H9 (cell line): ENCODE measurements around the gene H2BW2. TPM values are rescaled to one million over a fixed set of nuclear protein-coding genes. Genes with fewer than 3 reads are reported as not detected.

Experiments used
- DNase-seq: peaks from one replicate; pipeline ENCODE4 v3.0.0-alpha.2; 2017
- H2AFZ ChIP-seq: one replicate; pipeline ENCODE4 v1.6.1; 2013; ENCODE audit warnings: mild to moderate bottlenecking, low read length, control low read depth, moderate library complexity
- H2AK5ac ChIP-seq: 2 replicates; pipeline ENCODE4 v1.6.1; 2013; ENCODE audit warnings: low read length, control low read depth, mixed read lengths; ENCODE audit not compliant: insufficient read length
- H2BK120ac ChIP-seq: one replicate; pipeline ENCODE4 v1.6.1; 2013; ENCODE audit warnings: low read depth, mild to moderate bottlenecking, low read length, control low read depth, inconsistent platforms; ENCODE audit not compliant: poor library complexity, severe bottlenecking
- H2BK12ac ChIP-seq: 2 replicates; pipeline ENCODE4 v1.6.1; 2013; ENCODE audit warnings: low read length, control low read depth, mixed read lengths, low read depth; ENCODE audit not compliant: insufficient read length
- H2BK15ac ChIP-seq: 2 replicates; pipeline ENCODE4 v1.6.1; 2013; ENCODE audit warnings: low read depth, low read length, control low read depth
- H2BK20ac ChIP-seq: one replicate; pipeline ENCODE4 v1.6.1; 2013; ENCODE audit warnings: low read depth, mild to moderate bottlenecking, low read length, control low read depth, inconsistent platforms; ENCODE audit not compliant: poor library complexity, severe bottlenecking
- H2BK5ac ChIP-seq: 2 replicates; pipeline ENCODE4 v1.6.1; 2013; ENCODE audit warnings: low read length, control low read depth, mixed read lengths; ENCODE audit not compliant: insufficient read length
- H3K14ac ChIP-seq: 2 replicates; pipeline ENCODE4 v1.6.1; 2013; ENCODE audit warnings: low read length, control low read depth; ENCODE audit not compliant: insufficient read depth
- H3K18ac ChIP-seq: 2 replicates; pipeline ENCODE4 v1.6.1; 2013; ENCODE audit warnings: low read depth, mild to moderate bottlenecking, mixed read lengths, low read length, control low read depth; ENCODE audit not compliant: insufficient read length
- H3K23ac ChIP-seq: 2 replicates; pipeline ENCODE4 v1.6.1; 2013; ENCODE audit warnings: low read length, control low read depth, mixed read lengths, low read depth; ENCODE audit not compliant: insufficient read length
- H3K23me2 ChIP-seq: 2 replicates; pipeline ENCODE4 v1.6.1; 2013; ENCODE audit warnings: low read depth, mild to moderate bottlenecking, mixed read lengths, low read length, control low read depth; ENCODE audit not compliant: insufficient read length, poor library complexity, severe bottlenecking
- H3K27ac ChIP-seq: 2 replicates; pipeline ENCODE4 v1.5.1; 2013; ENCODE audit warnings: low read length, control low read depth, mixed read lengths, low read depth; ENCODE audit not compliant: insufficient read length
- H3K27me3 ChIP-seq: 2 replicates; pipeline ENCODE4 v1.6.1; 2013; ENCODE audit warnings: low read length, control low read depth, inconsistent platforms; ENCODE audit not compliant: insufficient read depth
- H3K4ac ChIP-seq: 2 replicates; pipeline ENCODE4 v1.6.1; 2013; ENCODE audit warnings: low read depth, mild to moderate bottlenecking, control low read depth, inconsistent platforms, low read length, moderate library complexity
- H3K4me1 ChIP-seq: 2 replicates; pipeline ENCODE4 v1.6.1; 2013; ENCODE audit warnings: low read length, control low read depth, inconsistent platforms; ENCODE audit not compliant: insufficient read depth
- H3K4me2 ChIP-seq: 2 replicates; pipeline ENCODE4 v1.6.1; 2013; ENCODE audit warnings: low read length, control low read depth, mixed read lengths; ENCODE audit not compliant: insufficient read length, insufficient read depth
- H3K56ac ChIP-seq: 2 replicates; pipeline ENCODE4 v1.6.1; 2013; ENCODE audit warnings: low read depth, mild to moderate bottlenecking, mixed read lengths, low read length, control low read depth; ENCODE audit not compliant: insufficient read length
- H3K79me1 ChIP-seq: 2 replicates; pipeline ENCODE4 v1.6.1; 2013; ENCODE audit warnings: low read depth, mild to moderate bottlenecking, moderate library complexity, low read length, control low read depth, inconsistent platforms; ENCODE audit not compliant: insufficient read depth, poor library complexity, severe bottlenecking
- H3K79me2 ChIP-seq: 2 replicates; pipeline ENCODE4 v1.6.1; 2013; ENCODE audit warnings: low read length, control low read depth, inconsistent platforms; ENCODE audit not compliant: insufficient read depth
- H3K9ac ChIP-seq: 2 replicates; pipeline ENCODE4 v1.6.1; 2013; ENCODE audit warnings: low read length, control low read depth, mixed read lengths; ENCODE audit not compliant: insufficient read length; ENCODE audit errors: extremely low read depth
- H3K9me3 ChIP-seq: one replicate; pipeline ENCODE4 v1.6.1; 2013; ENCODE audit warnings: low read depth, low read length, inconsistent platforms; ENCODE audit not compliant: control insufficient read depth
- H3T11ph ChIP-seq: one replicate; pipeline ENCODE4 v1.6.1; 2013; ENCODE audit warnings: mild to moderate bottlenecking, low read length, control low read depth, inconsistent platforms
- H4K20me1 ChIP-seq: one replicate; pipeline ENCODE4 v1.6.1; 2013; ENCODE audit not compliant: control insufficient read depth, insufficient read length, insufficient read depth
- H4K5ac ChIP-seq: 2 replicates; pipeline ENCODE4 v1.6.1; 2013; ENCODE audit warnings: low read depth, mild to moderate bottlenecking, mixed read lengths, low read length, control low read depth; ENCODE audit not compliant: insufficient read length
- H4K8ac ChIP-seq: replicated peaks from 2 replicates; pipeline ENCODE4 v1.6.1; 2013; ENCODE audit warnings: low read length, control low read depth, mixed read lengths, low read depth; ENCODE audit not compliant: insufficient read length
- H4K91ac ChIP-seq: 2 replicates; pipeline ENCODE4 v1.6.1; 2013; ENCODE audit warnings: low read depth, mild to moderate bottlenecking, moderate library complexity, mixed read lengths, low read length, control low read depth; ENCODE audit not compliant: insufficient read length
- H3K27ac Mint-ChIP-seq, 3 experiments: 2 replicates in 2 of 3; 3 replicates in 1 of 3; pipeline ENCODE4 v1.8.0; 2020 to 2021; ENCODE audit warnings: mixed read lengths in 3 of 3, mild to moderate bottlenecking in 1 of 3, moderate library complexity in 1 of 3
- H3K27me3 Mint-ChIP-seq: 2 replicates; pipeline ENCODE4 v1.8.0; 2021; ENCODE audit warnings: low read depth, mild to moderate bottlenecking, moderate library complexity, mixed read lengths
- H3K36me3 Mint-ChIP-seq, 3 experiments: 2 replicates in 2 of 3; 3 replicates in 1 of 3; pipeline ENCODE4 v1.8.0; 2020 to 2021; ENCODE audit warnings: low read depth in 3 of 3, mixed read lengths in 3 of 3; ENCODE audit not compliant: insufficient read depth in 1 of 3
- H3K4me1 Mint-ChIP-seq, 2 experiments: 2 replicates each; pipeline ENCODE4 v1.8.0; 2020; ENCODE audit warnings: mixed read lengths in 2 of 2
- H3K4me3 Mint-ChIP-seq, 2 experiments: 2 replicates in 1 of 2; 3 replicates in 1 of 2; pipeline ENCODE4 v1.8.0; 2020 to 2021; ENCODE audit warnings: mild to moderate bottlenecking in 2 of 2, mixed read lengths in 2 of 2, moderate library complexity in 1 of 2
- H3K9me3 Mint-ChIP-seq, 2 experiments: 2 replicates in 1 of 2; 3 replicates in 1 of 2; pipeline ENCODE4 v1.8.0; 2020; ENCODE audit warnings: mild to moderate bottlenecking in 2 of 2, mixed read lengths in 2 of 2, moderate library complexity in 1 of 2
- CTCF ChIP-seq: fragments of 200-600 bp; sonication (generic); conservative IDR thresholded peaks from 3 replicates; pipeline ENCODE4 v1.8.0; 2021; ENCODE audit warnings: antibody characterized with exemption, mild to moderate bottlenecking
- whole genome bisulfite sequencing: extraction: QIAGEN DNeasy Blood & Tissue Kit; methylation state at CpG from one replicate; pipeline ENCODE4 v1.1.7; 2013; ENCODE audit warnings: missing lambda C conversion rate, low lambda C conversion rate, mixed read lengths; ENCODE audit not compliant: insufficient read length; ENCODE audit errors: extremely low coverage; 5-methylcytosine and 5-hydroxymethylcytosine counted together
- total RNA-seq: library from RNA; stranded (reverse); gene quantifications from 2 replicates; pipeline ENCODE4 v1.2.1, GENCODE V29; 2021

The H2BW2 gene
- total RNA-seq, 1 experiment from 2014 or later: not detected

DNA sequence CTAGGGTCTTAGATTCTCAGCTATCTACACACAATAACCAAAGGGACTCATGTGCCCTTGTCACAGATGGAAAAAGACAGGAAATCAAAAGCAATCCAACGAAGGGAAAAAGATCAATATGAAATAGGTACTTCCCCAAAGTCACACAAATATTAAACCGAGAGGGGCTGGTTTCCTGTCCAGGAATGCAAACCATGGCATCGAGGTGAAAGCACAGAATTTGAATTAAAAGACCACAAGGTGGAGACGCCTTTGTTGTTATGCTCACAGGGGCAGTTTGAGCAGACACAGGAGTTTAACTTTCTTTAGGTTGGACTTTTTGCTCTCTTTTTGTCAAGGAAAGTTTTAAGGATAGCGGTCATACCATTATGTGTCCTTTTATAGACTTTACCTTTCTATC is 40.5 kb upstream of the H2BW2 start:
- Histone ChIP-seq H3K9me3 (no peaks in the 10 kb centered on the region), H3K4me2 (no peak overlapping the region), H3K79me1 (no peaks in the 10 kb centered on the region), H2BK5ac (no peak overlapping the region), H4K8ac (no peak overlapping the region), H3T11ph (no peak overlapping the region), H3K23ac (no peak overlapping the region), H3K9ac (no peak overlapping the region), H3K23me2 (no peaks in the 10 kb centered on the region), H3K27ac (no peak overlapping the region), H3K56ac (no peak overlapping the region), H3K79me2 (no peaks in the 10 kb centered on the region), H2BK120ac (no peak overlapping the region), H2BK12ac (no peak overlapping the region), H4K91ac (no peak overlapping the region), H2BK15ac (no peak overlapping the region), H3K4me1 (no peaks in the 10 kb centered on the region), H2AK5ac (no peak overlapping the region), H3K27me3 (no peaks in the 10 kb centered on the region), H4K5ac (no peak overlapping the region), H3K4ac (no peak overlapping the region), H2AFZ (no peak overlapping the region), H4K20me1 (no peaks in the 10 kb centered on the region), H2BK20ac (no peak overlapping the region), H3K18ac (no peak overlapping the region), H3K14ac (no peak overlapping the region)
- Mint-ChIP-seq H3K4me3 (no peak overlapping the region), H3K9me3 (peaks cover 0 to 73% of the 10 kb centered on the region in 2 experiments; a peak in 3 of 5 replicates), H3K27me3 (peaks cover 6% of the 10 kb centered on the region), H3K27ac (no peak overlapping the region), H3K36me3 (peaks cover 0 to 6% (median 0%) of the 10 kb centered on the region in 3 experiments; a peak in 1 of 7 replicates), H3K4me1 (peaks cover 0 to 2% of the 10 kb centered on the region in 2 experiments; a peak in 1 of 4 replicates)
- no peak for DNase-seq
- WGBS: no CpG with 5 or more reads among the region's 5 CpGs
- TF ChIP-seq CTCF: no peak
